Calu3 (cell line): ENCODE results near the gene CFAP97D1. TPM values are rescaled to one million over a fixed set of nuclear protein-coding genes. Genes with fewer than 3 reads are reported as not detected.

ENCODE experiments used
- BruUV-seq: library from RNA; stranded (reverse); fragments of 400-500 nt; replicated peaks from 2 replicates; lab custom pipeline; 2021; lab: Mats Ljungman, UMichigan
- CTCF ChIA-PET: fragments of 300-600 bp; sonication (Branson Sonifier 250); formaldehyde crosslinking; loops from one replicate; lab custom pipeline; 2022; ENCODE audit warnings: antibody characterized with exemption; lab: Charles Lee
- DNase-seq: peaks from one replicate; pipeline ENCODE4 v3.0.0; 2022
- H3K27ac Mint-ChIP-seq: one replicate; pipeline ENCODE4 v1.8.0; 2022; ENCODE audit warnings: mixed read lengths; ENCODE audit not compliant: unreplicated experiment
- H3K27me3 Mint-ChIP-seq: one replicate; pipeline ENCODE4 v1.8.0; 2022; ENCODE audit warnings: mixed read lengths; ENCODE audit not compliant: unreplicated experiment
- H3K36me3 Mint-ChIP-seq: one replicate; pipeline ENCODE4 v1.8.0; 2022; ENCODE audit warnings: mild to moderate bottlenecking, moderate library complexity, mixed read lengths; ENCODE audit not compliant: insufficient read depth, unreplicated experiment
- H3K4me1 Mint-ChIP-seq: one replicate; pipeline ENCODE4 v1.8.0; 2022; ENCODE audit warnings: mild to moderate bottlenecking, low read depth, mixed read lengths; ENCODE audit not compliant: unreplicated experiment
- H3K4me3 Mint-ChIP-seq: one replicate; pipeline ENCODE4 v1.8.0; 2022; ENCODE audit warnings: mild to moderate bottlenecking, low read depth, moderate library complexity, mixed read lengths; ENCODE audit not compliant: unreplicated experiment
- H3K9me3 Mint-ChIP-seq: one replicate; pipeline ENCODE4 v1.8.0; 2022; ENCODE audit warnings: low read depth, mixed read lengths; ENCODE audit not compliant: unreplicated experiment
- CTCF ChIP-seq: fragments of 200-600 bp; IDR thresholded peaks from one replicate; pipeline ENCODE4 v1.8.0; 2022; ENCODE audit warnings: antibody characterized with exemption; ENCODE audit not compliant: unreplicated experiment
- intact Hi-C: fragments of 100-400 bp; cut with micrococcal nuclease; formaldehyde crosslinking; loops from one replicate; pipeline ENCODE4 v1.10.0; 2022; ENCODE audit not compliant: unreplicated experiment
- total RNA-seq: library from RNA; stranded (reverse); gene quantifications from 2 replicates; pipeline ENCODE4 v1.2.3, GENCODE V29; 2022

Gene CFAP97D1
- total RNA-seq, 1 experiment from 2014 or later = not detected

- no peak for DNase-seq
- Mint-ChIP-seq H3K36me3 (peaks cover 7% of the 10 kb centered on the region), H3K4me1 (peaks cover 7% of the 10 kb centered on the region), H3K27me3 (no peaks in the 10 kb centered on the region), H3K9me3 (no peaks in the 10 kb centered on the region), H3K27ac (no peak overlapping the region), H3K4me3 (no peak overlapping the region)
- intact Hi-C loops = no loop called here
- BruUV-seq = no TSS peak
- CTCF ChIA-PET = no interaction called here
- no peak for TF ChIP-seq CTCF
Measured at GRCh38 chr17:43822570-43823190, 42.4 kb downstream of the CFAP97D1 start.

GRCh38 chr17:43823350-43824084 is 43.3 kb downstream of the CFAP97D1 start:
- Mint-ChIP-seq H3K4me1 (peaks cover 7% of the 10 kb centered on the region), H3K36me3 (peaks cover 7% of the 10 kb centered on the region), H3K9me3 (no peaks in the 10 kb centered on the region), H3K27me3 (no peaks in the 10 kb centered on the region), H3K27ac (no peak overlapping the region), H3K4me3 (no peak overlapping the region)
- CTCF ChIA-PET = no interaction called here
- no TSS peak for BruUV-seq
- peak; percentile 18 for DNase-seq
- TF ChIP-seq CTCF = no peak
- intact Hi-C loops = no loop called here

- Mint-ChIP-seq H3K27me3 (no peaks in the 10 kb centered on the region), H3K27ac (no peak overlapping the region), H3K36me3 (peaks cover 16% of the 10 kb centered on the region), H3K9me3 (no peaks in the 10 kb centered on the region), H3K4me1 (peaks cover 7% of the 10 kb centered on the region), H3K4me3 (no peak overlapping the region)
- no peak for TF ChIP-seq CTCF
- no peak for DNase-seq
- intact Hi-C loops = no loop called here
- CTCF ChIA-PET = interaction anchor here (0.5 kb wide), 1 partner anchor 991 kb away, joined by 3 read pairs; no protein-coding TSS in a partner anchor
- BruUV-seq = no TSS peak
Measured at GRCh38 chr17:43825567-43825966, 45.3 kb downstream of the CFAP97D1 start.

- H3K36me3 Mint-ChIP-seq = peaks cover 22% of the 10 kb centered on the region
- intact Hi-C loops = no loop called here
- no TSS peak for BruUV-seq
Measured at GRCh38 chr17:43826206-43826605, 46.0 kb downstream of the CFAP97D1 start.

More at GRCh38 chr17:43826206-43826605, 46.0 kb downstream of the CFAP97D1 start:
- no peak overlapping the region for H3K27ac Mint-ChIP-seq
- no peaks in the 10 kb centered on the region for H3K9me3 Mint-ChIP-seq
- H3K4me1 Mint-ChIP-seq = peaks cover 7% of the 10 kb centered on the region
- no peak for DNase-seq
- CTCF ChIA-PET = interaction anchor here (0.5 kb wide), 1 partner anchor 991 kb away, joined by 3 read pairs; no protein-coding TSS in a partner anchor
- no peak for TF ChIP-seq CTCF
- H3K27me3 Mint-ChIP-seq = no peaks in the 10 kb centered on the region
- no peak overlapping the region for H3K4me3 Mint-ChIP-seq
